Renal pelvis (tissue), 12 donors: ENCODE data around the gene MAX. TPM values are rescaled to one million over a fixed set of nuclear protein-coding genes. Genes with fewer than 3 reads are reported as not detected.

ENCODE experiments used
- DNase-seq: peaks from one replicate; pipeline ENCODE4 v3.0.0-alpha.2; 2013
- long read RNA-seq, 16 experiments: transcript quantifications; one replicate each; lab custom pipeline, GENCODE V29; 2026
- polyA plus RNA-seq, 3 donors: library from polyadenylated mRNA; unstranded; fragments of 120-200 nt; gene quantifications; one replicate each; pipeline ENCODE4 v1.2.1, GENCODE V29; 2013; ENCODE audit not compliant: insufficient read length in 3 of 3

The MAX gene
- 10 to 100 TPM; 53.6 to 61.6 (median 58.5) TPM for polyA plus RNA-seq
- long read RNA-seq, donor 1, transcript MAX-204 (4 exons, 1,973 nt) = major isoform, 12 of 51 reads
- long read RNA-seq, donor 1, transcript MAX-205 (5 exons, 1,546 nt) = minor isoform, 8 of 51 reads
- long read RNA-seq, donor 1, partial matches to known transcripts = 25 of 51 reads
- long read RNA-seq, donor 1, other reads (novel, unspliced or antisense) = 0 of 51 reads
- long read RNA-seq, donor 2, transcript MAX-205 (5 exons, 1,546 nt) = minor isoform, 17 of 44 reads
- long read RNA-seq, donor 2, transcript MAX-204 (4 exons, 1,973 nt) = major isoform, 21 of 44 reads
- long read RNA-seq, donor 2, partial matches to known transcripts = 0 of 44 reads
- long read RNA-seq, donor 2, other reads (novel, unspliced or antisense) = 0 of 44 reads
- long read RNA-seq, donor 3, transcript MAX-205 (5 exons, 1,546 nt) = minor isoform, 9 of 33 reads
- long read RNA-seq, donor 3, transcript MAX-204 (4 exons, 1,973 nt) = major isoform, 17 of 33 reads
- long read RNA-seq, donor 3, partial matches to known transcripts = 0 of 33 reads
- long read RNA-seq, donor 3, other reads (novel, unspliced or antisense) = 0 of 33 reads
- long read RNA-seq, donor 4, transcript MAX-204 (4 exons, 1,973 nt) = minor isoform, 12 of 35 reads
- long read RNA-seq, donor 4, transcript MAX-205 (5 exons, 1,546 nt) = major isoform, 19 of 35 reads
- long read RNA-seq, donor 4, partial matches to known transcripts = 0 of 35 reads
- long read RNA-seq, donor 4, other reads (novel, unspliced or antisense) = 0 of 35 reads
- long read RNA-seq, donor 5, transcript MAX-205 (5 exons, 1,546 nt) = minor isoform, 7 of 20 reads
- long read RNA-seq, donor 5, transcript MAX-204 (4 exons, 1,973 nt) = major isoform, 10 of 20 reads
- long read RNA-seq, donor 5, partial matches to known transcripts = 0 of 20 reads
- long read RNA-seq, donor 5, other reads (novel, unspliced or antisense) = 0 of 20 reads
- long read RNA-seq, donor 6, transcript MAX-204 (4 exons, 1,973 nt) = major isoform, 9 of 21 reads
- long read RNA-seq, donor 6, transcript MAX-205 (5 exons, 1,546 nt) = minor isoform, 6 of 21 reads
- long read RNA-seq, donor 6, partial matches to known transcripts = 0 of 21 reads
- long read RNA-seq, donor 6, other reads (novel, unspliced or antisense) = 0 of 21 reads
- long read RNA-seq, donor 7, transcript MAX-213 (3 exons, 585 nt) = minor isoform, 5 of 50 reads
- long read RNA-seq, donor 7, transcript MAX-204 (4 exons, 1,973 nt) = major isoform, 29 of 50 reads
- long read RNA-seq, donor 7, transcript MAX-205 (5 exons, 1,546 nt) = minor isoform, 12 of 50 reads
- long read RNA-seq, donor 7, partial matches to known transcripts = 0 of 50 reads
- long read RNA-seq, donor 7, other reads (novel, unspliced or antisense) = 0 of 50 reads
- long read RNA-seq, donor 8, transcript MAX-205 (5 exons, 1,546 nt) = major isoform, 14 of 25 reads
- long read RNA-seq, donor 8, transcript MAX-204 (4 exons, 1,973 nt) = minor isoform, 8 of 25 reads
- long read RNA-seq, donor 8, partial matches to known transcripts = 0 of 25 reads
- long read RNA-seq, donor 8, other reads (novel, unspliced or antisense) = 0 of 25 reads
- long read RNA-seq, donor 9, transcript MAX-204 (4 exons, 1,973 nt) = major isoform, 26 of 48 reads
- long read RNA-seq, donor 9, transcript MAX-205 (5 exons, 1,546 nt) = minor isoform, 15 of 48 reads
- long read RNA-seq, donor 9, partial matches to known transcripts = 0 of 48 reads
- long read RNA-seq, donor 9, other reads (novel, unspliced or antisense) = 0 of 48 reads
- long read RNA-seq, donor 10, transcript MAX-205 (5 exons, 1,546 nt) = minor isoform, 5 of 26 reads
- long read RNA-seq, donor 10, transcript MAX-204 (4 exons, 1,973 nt) = major isoform, 19 of 26 reads
- long read RNA-seq, donor 10, partial matches to known transcripts = 0 of 26 reads
- long read RNA-seq, donor 10, other reads (novel, unspliced or antisense) = 0 of 26 reads
- long read RNA-seq, donor 11, transcript MAX-204 (4 exons, 1,973 nt) = major isoform, 12 of 30 reads
- long read RNA-seq, donor 11, transcript MAX-205 (5 exons, 1,546 nt) = minor isoform, 8 of 30 reads
- long read RNA-seq, donor 11, partial matches to known transcripts = 0 of 30 reads
- long read RNA-seq, donor 11, other reads (novel, unspliced or antisense) = 0 of 30 reads
- long read RNA-seq, donor 12, transcript MAX-204 (4 exons, 1,973 nt) = major isoform, 18 of 45 reads
- long read RNA-seq, donor 12, transcript MAX-205 (5 exons, 1,546 nt) = major isoform, 18 of 45 reads
- long read RNA-seq, donor 12, partial matches to known transcripts = 0 of 45 reads
- long read RNA-seq, donor 12, other reads (novel, unspliced or antisense) = 0 of 45 reads
- long read RNA-seq, donor 13, transcript MAX-204 (4 exons, 1,973 nt) = major isoform, 11 of 23 reads
- long read RNA-seq, donor 13, transcript MAX-213 (3 exons, 585 nt) = minor isoform, 5 of 23 reads
- long read RNA-seq, donor 13, partial matches to known transcripts = 0 of 23 reads
- long read RNA-seq, donor 13, other reads (novel, unspliced or antisense) = 0 of 23 reads
- long read RNA-seq, donor 14 = 0 reads
- long read RNA-seq, donor 15 = 0 reads
- long read RNA-seq, donor 16, transcript MAX-205 (5 exons, 1,546 nt) = minor isoform, 13 of 48 reads
- long read RNA-seq, donor 16, transcript MAX-204 (4 exons, 1,973 nt) = major isoform, 31 of 48 reads
- long read RNA-seq, donor 16, partial matches to known transcripts = 0 of 48 reads
- long read RNA-seq, donor 16, other reads (novel, unspliced or antisense) = 0 of 48 reads

GRCh38 chr14:65102441-65103149 is at the start of gene MAX:
TSS of gene MAX (minus strand) at chr14:65102517. CDS start at chr14:65102339, 178 bp downstream.
- peak; percentile 97 for DNase-seq

- no peak for DNase-seq
Measured at GRCh38 chr14:65151609-65151956, 49.3 kb upstream of the MAX start.

GRCh38 chr14:65150898-65151608 is 48.7 kb upstream of the MAX start:
- no peak for DNase-seq

- DNase-seq = no peak
Measured at GRCh38 chr14:65149116-65149515, 46.8 kb upstream of the MAX start.

- no peak for DNase-seq
Measured at GRCh38 chr14:65144170-65144569, 41.9 kb upstream of the MAX start.

GRCh38 chr14:65142914-65143625 is 40.8 kb upstream of the MAX start:
- DNase-seq = no peak

GRCh38 chr14:65142429-65142828 is 40.1 kb upstream of the MAX start:
- DNase-seq = no peak

GRCh38 chr14:65141523-65141922 is 39.2 kb upstream of the MAX start:
- no peak for DNase-seq

- DNase-seq = no peak
Measured at GRCh38 chr14:65137648-65138307, 35.5 kb upstream of the MAX start.

GRCh38 chr14:65134651-65135579 is 32.6 kb upstream of the MAX start:
- no peak for DNase-seq

GRCh38 chr14:65132855-65133254 is 30.5 kb upstream of the MAX start:
- no peak for DNase-seq

GRCh38 chr14:65131301-65131701 is 29.0 kb upstream of the MAX start:
- DNase-seq = no peak

- no peak for DNase-seq
Measured at GRCh38 chr14:65128096-65128495, 25.8 kb upstream of the MAX start.

- DNase-seq = no peak
Measured at GRCh38 chr14:65117769-65118745, 15.7 kb upstream of the MAX start.
